Measurements from ENCODE around the gene LMO1.

GRCh38 chr11:8277691-8278090 is 14.0 kb upstream of the LMO1 start:
- no peak for TF ChIP-seq CTCF (IDR thresholded peaks at IDR 0.05)
- no peak for TF ChIP-seq POLR2A (IDR thresholded peaks at IDR 0.05)
